HG03159 (cell line): ENCODE results near the gene ZNF134.

Source experiments
- ATAC-seq: cut with Tn5 transposase; IDR thresholded peaks from one replicate; pipeline ENCODE4 v1.9.1; 2021; ENCODE audit warnings: mild to moderate bottlenecking, moderate library complexity; ENCODE audit not compliant: unreplicated experiment

Gene ZNF134

DNA sequence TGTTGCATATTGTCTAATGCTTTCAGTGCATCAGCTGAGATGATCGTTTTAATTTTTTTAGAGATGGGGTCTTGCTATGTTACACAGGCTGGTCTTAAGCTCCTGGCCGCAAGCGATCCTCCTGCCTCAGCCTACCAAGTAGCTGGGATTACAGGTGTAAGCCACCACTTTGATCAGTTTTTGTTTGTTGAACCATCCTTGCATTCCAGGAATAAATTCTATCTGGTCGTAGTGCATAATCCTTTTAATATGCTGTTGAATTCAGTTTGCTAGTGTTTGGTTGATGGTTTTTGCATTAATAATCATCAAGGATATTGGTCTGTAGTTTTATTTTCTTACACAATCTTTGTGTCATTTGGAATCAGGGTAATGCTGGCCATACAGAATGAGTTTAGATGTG lies 23.3 kb downstream of the ZNF134 start:
- no peak for ATAC-seq

DNA sequence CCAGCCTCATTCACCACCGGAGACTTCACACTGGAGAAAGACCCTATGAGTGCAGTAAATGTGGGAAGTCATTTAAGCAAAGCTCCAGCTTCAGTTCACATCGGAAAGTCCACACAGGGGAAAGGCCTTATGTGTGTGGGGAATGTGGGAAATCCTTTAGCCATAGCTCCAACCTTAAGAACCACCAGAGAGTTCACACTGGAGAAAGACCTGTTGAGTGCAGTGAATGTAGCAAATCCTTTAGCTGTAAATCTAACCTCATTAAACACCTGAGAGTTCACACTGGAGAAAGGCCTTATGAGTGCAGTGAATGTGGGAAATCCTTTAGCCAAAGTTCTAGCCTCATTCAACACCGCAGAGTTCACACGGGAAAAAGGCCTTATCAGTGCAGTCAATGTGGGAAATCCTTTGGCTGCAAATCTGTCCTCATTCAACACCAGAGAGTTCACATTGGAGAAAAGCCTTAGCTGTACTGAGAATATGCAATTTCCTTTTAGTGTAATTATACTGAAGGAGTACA lies 27.7 kb downstream of the ZNF134 start:
- ATAC-seq: no peak

DNA sequence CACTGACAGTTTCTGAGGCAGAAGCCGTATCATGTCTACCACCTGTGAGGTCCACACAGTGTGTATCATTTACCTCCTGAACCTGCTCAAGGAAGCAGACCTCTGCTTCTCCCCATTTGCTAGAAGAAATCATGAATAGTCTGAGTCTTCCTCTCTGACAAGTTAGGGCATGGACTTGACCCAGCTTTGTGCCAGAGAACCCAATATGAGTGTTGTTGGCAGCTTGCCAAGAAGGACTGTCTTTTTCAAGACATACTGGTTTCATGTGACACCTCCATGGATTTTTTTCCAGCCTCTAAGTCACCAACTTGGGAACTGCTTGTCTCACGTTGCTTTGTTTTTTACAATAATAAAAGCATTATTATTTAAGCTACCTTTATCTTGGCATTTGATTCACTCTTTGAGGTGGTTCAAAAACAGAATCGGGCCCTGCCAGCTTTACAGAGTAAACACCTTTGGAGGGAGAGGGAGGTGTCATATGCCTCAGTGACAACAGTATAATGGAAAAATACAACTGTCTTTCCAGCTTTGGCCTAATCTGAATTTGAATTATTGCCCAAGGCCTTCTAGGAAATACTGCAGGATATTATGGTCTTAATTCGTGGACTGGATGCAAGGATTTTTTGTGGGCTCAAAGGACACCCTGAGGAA lies 28.5 kb downstream of the ZNF134 start:
- ATAC-seq: no peak

DNA sequence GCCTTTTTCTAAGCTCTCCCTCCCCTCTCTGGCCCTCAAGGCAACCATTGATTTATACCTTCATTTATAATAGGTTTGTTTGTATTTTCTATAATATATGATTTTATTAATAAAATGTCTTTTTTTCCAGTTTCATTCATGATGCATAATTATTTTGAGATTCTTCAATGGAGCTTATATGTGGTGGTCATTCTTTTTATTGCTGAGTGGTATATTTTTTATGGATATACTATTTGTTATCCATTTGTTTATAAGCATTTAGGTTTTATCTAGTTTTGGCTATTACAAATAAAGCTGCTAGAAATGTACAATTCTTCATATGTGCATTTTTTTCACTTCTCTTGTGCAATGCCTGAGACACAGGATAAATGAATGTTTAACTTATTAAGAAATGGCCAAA lies 29.7 kb downstream of the ZNF134 start:
- ATAC-seq: no peak

DNA sequence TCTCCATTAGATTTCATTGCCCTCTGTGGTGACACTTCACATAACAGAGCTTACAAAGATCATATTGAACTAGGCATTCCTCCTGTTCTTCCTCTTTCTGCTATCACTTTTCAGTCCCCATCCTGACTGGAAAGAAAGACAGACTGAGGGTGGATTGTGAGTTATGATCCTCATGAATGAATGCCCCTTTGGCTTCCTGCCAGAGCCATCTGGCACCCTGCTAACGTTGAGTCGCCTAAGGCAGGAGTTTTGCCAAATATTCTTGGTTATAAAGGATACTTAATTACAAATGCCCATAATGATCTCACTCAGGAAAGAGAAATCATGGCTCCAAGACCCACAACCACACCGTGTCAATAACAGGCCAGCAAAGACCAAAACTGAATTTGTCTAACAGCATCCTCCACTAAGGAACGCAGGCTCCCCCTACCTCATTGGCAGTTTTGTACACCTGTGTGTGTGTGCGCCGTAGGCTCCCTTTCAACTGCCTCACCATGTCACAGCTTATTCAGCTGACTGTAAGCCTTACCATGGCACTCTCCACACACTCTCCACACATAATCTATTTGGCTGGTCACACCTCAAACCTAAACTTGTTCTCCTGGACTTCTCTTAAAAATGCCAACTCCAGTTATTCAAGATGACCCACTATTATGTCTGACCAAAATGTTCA lies 34.4 kb downstream of the ZNF134 start:
- ATAC-seq: no peak

DNA sequence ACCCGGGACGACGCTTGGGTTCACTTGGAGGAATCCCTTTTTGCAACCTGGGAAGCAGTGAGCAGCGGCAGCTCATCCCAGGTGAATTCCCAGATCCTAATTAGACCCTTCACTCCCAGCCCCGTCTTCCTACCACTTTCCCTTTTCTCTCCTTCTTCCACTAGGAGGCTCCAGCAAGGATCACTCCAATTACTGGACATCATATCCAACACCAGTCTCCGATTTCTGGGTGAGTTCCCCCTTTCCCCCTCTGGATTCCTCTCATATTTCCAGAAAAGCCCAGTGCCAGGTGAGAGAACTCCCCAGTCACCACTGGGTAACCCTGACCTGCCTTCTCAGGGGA lies 37.6 kb downstream of the ZNF134 start:
- no peak for ATAC-seq

DNA sequence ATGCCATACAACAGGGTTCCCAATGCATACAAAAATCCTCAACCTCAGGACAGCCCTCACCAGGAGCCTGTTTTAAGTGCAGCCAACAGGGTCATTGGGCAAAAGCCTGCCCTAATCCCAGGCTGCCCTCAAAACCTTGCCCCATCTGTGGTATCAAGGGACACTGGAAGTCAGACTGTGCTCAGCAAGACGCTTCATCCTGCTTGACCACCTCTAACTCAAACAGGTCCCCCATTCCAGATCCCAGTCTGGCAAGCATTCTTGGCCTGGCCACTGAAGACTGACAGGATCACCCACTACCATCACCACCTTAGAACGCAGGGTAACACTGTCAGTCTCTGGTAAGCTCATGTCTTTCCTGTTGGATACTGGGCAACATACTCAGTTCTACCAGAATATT lies 39.6 kb downstream of the ZNF134 start:
- no peak for ATAC-seq

DNA sequence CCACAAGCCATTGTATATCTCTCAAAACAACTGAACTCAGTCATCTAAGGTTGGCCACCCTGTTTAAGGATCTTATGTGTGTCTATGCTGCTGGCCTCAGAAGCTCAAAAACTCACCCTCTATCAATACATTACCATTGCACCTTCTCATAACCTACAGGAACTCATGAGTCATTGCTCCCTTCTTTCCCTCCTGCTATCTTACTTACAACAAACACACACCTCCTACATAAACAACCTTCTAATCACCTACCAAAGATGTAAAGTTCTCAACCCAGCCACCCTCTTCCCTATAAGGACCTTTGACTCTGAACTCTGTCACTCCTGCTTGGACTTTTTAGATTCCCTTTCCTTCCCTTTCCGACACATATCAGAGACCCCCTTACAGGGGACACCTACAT lies 41.4 kb downstream of the ZNF134 start:
- no peak for ATAC-seq

DNA sequence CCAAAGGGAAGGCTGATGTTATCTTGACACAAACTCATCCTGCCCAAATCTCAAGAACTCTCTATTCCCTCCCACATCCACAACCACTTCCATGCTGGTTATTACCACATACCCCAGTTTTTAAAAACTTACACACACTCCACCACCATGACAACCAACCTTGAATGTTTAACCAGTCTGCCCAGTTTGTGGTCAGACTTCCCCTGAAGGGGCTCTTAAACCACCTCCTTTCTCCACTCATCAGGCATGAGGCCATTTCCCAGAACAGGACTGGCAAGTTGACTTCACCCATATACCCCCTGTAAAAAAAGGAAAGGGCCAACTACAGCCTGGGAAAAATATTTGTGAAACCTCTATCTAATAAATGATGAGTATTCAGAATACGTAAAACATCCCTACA lies 42.3 kb downstream of the ZNF134 start:
- ATAC-seq: no peak

DNA sequence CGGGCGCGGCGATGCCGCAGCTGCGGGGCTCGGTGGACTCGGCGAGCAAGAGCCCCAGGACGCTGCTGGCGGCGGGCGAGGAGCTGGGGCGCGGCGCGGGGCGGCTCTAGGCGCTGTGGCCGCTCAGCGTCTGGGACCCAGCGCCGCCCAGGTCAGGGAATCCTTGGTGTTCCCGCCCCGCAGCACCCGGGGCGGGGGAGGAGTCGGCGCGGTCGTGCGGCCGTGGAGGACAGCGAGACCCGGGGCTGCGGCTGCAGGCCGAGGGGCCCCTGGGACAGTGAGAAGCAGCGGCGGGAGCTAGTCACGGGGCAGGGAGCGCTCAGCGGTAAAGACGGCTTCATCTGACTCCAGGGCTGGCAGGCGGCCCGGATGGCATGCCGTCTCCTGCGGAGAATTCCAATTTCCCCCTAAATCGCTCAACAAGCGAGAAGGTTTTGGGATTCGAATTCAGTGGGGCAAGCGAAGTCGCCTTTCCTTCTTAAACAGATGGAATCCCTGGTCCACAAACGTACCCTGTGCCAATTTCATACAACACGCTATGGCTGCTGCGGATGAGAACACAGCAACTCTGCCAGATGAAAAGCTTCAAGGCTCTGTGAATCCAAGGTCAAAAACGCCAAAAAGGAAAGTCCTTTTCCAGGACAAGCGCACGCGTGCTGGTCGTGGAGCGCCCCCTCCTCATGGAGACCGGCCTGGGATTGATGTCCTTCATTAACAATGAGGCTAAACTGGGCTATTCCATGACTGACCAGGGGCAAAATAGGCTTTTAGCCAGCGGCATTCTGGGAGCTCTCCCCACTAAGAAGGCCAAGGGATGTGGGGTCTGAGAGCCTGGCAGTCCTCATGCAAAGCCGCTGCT lies 50.5 kb downstream of the ZNF134 start:
- ATAC-seq: no peak

DNA sequence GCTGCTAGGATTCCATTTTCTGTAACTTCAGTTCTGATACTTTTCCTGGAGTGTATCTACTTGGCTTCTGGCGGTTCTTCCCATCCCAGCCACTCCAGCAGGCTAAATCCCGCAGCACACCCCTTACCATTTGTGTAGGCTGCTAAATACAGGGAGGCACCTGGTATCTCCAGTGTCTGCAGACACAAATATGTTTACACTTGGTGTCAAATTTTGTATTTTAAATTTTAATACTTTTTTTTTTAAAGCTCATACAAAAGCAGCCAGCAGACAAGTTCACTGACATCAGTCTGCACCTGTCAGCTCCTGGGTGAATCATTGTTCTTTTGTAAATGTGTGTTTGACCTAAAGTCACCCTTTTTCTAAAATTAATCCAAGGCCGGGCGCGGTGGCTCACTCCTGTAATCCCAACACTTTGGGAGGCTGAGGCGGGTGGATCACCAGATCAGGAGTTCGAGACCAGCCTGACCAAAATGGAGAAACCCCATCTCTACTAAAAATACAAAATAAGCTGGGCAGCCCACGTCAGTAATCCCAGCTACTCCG lies 51.3 kb downstream of the ZNF134 start:
- ATAC-seq: no peak

DNA sequence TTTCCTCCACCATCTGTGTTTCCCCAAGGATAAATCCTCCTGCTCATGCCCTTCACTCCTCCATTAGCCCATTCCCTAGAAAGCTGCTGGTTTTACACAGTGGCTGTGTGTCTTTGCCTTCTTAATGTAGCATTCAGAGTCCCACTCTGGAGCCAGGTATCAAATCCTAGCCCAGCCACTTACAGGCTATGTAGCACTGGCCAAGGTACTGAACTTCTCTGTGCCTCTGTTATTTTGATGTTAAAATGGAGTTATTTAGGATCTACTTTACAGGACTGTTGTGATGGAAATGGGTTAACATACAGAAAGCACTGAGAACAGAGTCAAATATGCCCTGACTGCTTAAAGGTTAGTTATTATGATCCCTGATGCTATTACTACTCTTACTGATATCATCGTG lies 53.2 kb downstream of the ZNF134 start:
- no peak for ATAC-seq

DNA sequence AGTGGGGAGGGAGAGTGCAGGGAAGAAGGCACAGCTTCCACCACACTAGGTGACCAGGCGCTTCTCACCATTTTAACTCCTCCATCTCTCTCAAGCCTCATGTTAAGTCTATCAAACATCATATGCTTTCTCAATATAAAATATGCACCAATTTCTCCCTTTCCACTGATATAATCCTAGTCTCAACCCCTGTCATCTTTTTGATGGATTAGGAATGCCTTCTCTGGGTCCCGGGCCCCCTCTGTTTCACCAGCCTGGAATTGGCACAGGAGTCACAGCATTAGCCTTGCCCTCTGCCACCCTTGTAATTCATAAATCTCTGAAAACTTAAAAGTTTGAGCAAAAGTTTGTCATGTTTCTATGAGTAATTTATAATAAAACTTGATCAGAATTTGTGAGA lies 54.6 kb downstream of the ZNF134 start, which contains the start of gene ZSCAN4:
ZSCAN4 (plus strand) TSS at position 301 of the 400 bp plus-strand sequence. CDS start 7,211 bp downstream, outside the sequence.
- ATAC-seq: no peak

DNA sequence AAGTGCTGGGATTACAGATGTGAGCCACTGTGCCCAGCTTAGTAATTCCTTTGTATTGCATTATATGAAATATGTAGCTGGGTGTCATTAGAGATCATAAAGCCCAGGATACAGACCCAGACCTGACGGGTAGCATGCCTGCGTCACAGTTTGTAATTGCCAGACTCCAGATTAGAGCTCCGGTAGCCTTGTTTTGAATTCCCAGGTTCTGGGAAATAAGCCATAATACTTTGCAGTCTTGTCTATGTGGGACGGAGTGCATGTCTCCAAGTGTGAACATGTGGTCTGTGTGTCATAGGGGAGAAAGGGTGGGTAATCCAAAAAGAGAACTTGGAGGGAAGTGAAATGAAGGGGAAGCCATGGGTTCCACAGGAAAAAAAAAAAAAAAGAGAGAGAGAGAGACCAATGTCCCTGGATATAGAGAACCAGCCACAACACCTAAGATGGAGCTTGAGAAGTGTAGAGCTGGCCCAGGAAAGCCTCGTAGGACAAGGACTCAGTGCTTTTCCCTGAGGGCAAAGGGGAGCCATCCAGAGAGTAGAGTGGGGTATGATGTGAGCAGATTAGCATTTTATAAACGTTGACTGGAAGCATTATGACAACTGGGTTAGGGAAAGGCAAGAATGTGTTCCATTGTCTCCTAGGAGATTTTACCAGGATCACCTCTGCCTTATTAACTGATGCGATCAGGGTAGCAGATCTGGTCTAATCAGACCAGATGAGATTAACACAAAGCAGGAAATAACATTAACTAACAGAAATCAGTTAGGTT lies 57.3 kb downstream of the ZNF134 start:
- ATAC-seq: no peak

DNA sequence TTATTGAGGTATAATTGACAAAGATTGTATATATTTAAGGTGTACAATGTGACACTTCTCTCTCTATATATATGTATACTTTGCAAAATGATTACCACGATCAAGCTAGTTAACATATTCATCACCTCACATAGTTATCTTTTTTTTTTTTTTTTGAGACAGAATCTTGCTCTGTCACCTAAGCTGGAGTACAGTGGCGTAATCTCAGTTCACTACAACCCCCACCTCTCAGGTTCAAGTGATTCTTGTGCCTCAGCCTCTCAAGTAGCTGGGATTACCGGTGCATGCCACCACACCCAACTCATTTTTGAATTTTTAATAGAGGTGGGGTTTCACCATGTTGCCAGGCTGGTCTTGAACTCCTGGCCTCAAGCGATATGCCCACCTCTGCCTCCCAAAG lies 58.4 kb downstream of the ZNF134 start:
- ATAC-seq: no peak
